Thyroid gland (tissue), 4 donors: ENCODE data around the gene CLASP1.

Experiments used
- POLR2A ChIP-seq, 2 donors: fragments of 450-650 bp; IDR thresholded peaks; one replicate each; pipeline ENCODE4 v1.6.1; 2017; ENCODE audit warnings: antibody characterized with exemption in 2 of 2, mild to moderate bottlenecking in 2 of 2, moderate library complexity in 1 of 2
- TF ChIP-seq, protein P1 (sequence below), 6 experiments: fragments of 200-600 bp in 3 of 6; fragments of 450-650 bp in 3 of 6; sonication (generic) in 3 of 6; IDR thresholded peaks; one replicate each; pipeline ENCODE4 v1.5.1; 2016 to 2019; ENCODE audit warnings: antibody characterized with exemption in 6 of 6, mild to moderate bottlenecking in 2 of 6, inconsistent platforms in 1 of 6, moderate library complexity in 1 of 6

DNA sequence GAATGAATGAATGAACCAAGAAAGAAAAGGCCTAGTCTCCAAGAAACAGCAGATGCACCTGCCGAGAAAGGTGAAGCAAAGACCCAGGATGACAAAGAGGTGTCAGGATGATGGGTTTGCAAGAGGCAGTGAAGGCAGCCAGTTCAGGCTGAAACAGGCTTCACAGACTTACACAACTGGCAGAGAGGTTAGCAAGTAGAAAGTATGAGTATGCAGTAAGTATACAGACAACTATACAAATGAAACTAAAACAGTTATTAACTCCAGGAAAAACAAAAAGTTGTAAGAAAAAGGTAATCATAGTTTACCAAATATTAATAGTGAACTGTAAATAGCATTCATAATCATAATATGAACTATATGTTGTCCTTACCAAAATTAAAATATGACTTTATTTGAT lies 138.4 kb downstream of the CLASP1 start:
- TF ChIP-seq, protein P1, sequence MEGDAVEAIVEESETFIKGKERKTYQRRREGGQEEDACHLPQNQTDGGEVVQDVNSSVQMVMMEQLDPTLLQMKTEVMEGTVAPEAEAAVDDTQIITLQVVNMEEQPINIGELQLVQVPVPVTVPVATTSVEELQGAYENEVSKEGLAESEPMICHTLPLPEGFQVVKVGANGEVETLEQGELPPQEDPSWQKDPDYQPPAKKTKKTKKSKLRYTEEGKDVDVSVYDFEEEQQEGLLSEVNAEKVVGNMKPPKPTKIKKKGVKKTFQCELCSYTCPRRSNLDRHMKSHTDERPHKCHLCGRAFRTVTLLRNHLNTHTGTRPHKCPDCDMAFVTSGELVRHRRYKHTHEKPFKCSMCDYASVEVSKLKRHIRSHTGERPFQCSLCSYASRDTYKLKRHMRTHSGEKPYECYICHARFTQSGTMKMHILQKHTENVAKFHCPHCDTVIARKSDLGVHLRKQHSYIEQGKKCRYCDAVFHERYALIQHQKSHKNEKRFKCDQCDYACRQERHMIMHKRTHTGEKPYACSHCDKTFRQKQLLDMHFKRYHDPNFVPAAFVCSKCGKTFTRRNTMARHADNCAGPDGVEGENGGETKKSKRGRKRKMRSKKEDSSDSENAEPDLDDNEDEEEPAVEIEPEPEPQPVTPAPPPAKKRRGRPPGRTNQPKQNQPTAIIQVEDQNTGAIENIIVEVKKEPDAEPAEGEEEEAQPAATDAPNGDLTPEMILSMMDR (IDR thresholded peaks at IDR 0.05) = no peak
- no peak for TF ChIP-seq POLR2A (IDR thresholded peaks at IDR 0.05)
